HepG2 (cell line): ENCODE data around the gene EID3. TPM values are rescaled to one million over a fixed set of nuclear protein-coding genes. Genes with fewer than 3 reads are reported as not detected.
A peak's percentile ranks its signal among the peaks of the same experiment; 100 is the strongest.

Experiments
- ATAC-seq: fragments of 200-7000 bp; cut with Tn5 transposase; 3 replicates; pipeline ENCODE4 v1.9.1; 2020; ENCODE audit warnings: mild to moderate bottlenecking, moderate library complexity
- BruUV-seq: library from RNA; stranded (reverse); fragments of 400-500 nt; replicated peaks from 2 replicates; lab custom pipeline; 2021; lab: Mats Ljungman, UMichigan
- CTCF ChIA-PET: fragments of 300-600 bp; formaldehyde crosslinking; extraction: SDS; loops from one replicate; lab custom pipeline; 2021; ENCODE audit warnings: low total read pairs, inconsistent platforms, low intra/inter-chr PET ratio; lab: Yijun Ruan, JAX
- POLR2A ChIA-PET: fragments of 350-600 bp; sonication (Branson Sonifier 250); formaldehyde crosslinking; loops from one replicate; lab custom pipeline; 2020; ENCODE audit warnings: antibody characterized with exemption, inconsistent platforms; lab: Yijun Ruan, JAX
- DNase-seq: peaks from one replicate; pipeline ENCODE4 v3.0.0-alpha.2; 2015; ENCODE audit warnings: low spot score
- FAIRE-seq: peaks from 3 replicates; lab custom pipeline; 2011; peaks lifted over from hg19 to GRCh38; lab: Jason Lieb, UNC
- H2AFZ ChIP-seq: one replicate; pipeline ENCODE4 v1.6.1; 2011; ENCODE audit warnings: low read length, inconsistent platforms
- H3K27ac ChIP-seq: fragments of 300-600 bp; 3 replicates; pipeline ENCODE4 v1.8.0; 2011; ENCODE audit warnings: mixed run types, mild to moderate bottlenecking, mixed read lengths, low read length, inconsistent platforms; ENCODE audit not compliant: insufficient read depth; ENCODE audit errors: extremely low read length
- H3K27me3 ChIP-seq, 2 experiments: fragments of 200-600 bp in 1 of 2; 2 replicates in 1 of 2; 3 replicates in 1 of 2; pipeline versions ENCODE4 v1.6.0 to v1.8.0; 2011; ENCODE audit warnings: low read length in 2 of 2, mild to moderate bottlenecking in 2 of 2, moderate library complexity in 2 of 2, inconsistent platforms in 1 of 2; ENCODE audit not compliant: insufficient read depth in 2 of 2, control insufficient read depth in 1 of 2
- H3K36me3 ChIP-seq, 2 experiments: fragments of 200-600 bp in 1 of 2; replicated peaks in 1 of 2; 2 replicates in 1 of 2; 3 replicates in 1 of 2; pipeline versions ENCODE4 v1.5.1 to v1.8.0; 2011; ENCODE audit warnings: low read length in 2 of 2, inconsistent platforms in 1 of 2; ENCODE audit not compliant: insufficient read depth in 2 of 2, control insufficient read depth in 1 of 2
- H3K4me1 ChIP-seq: 2 replicates; pipeline ENCODE4 v1.5.1; 2012; ENCODE audit warnings: low read length, inconsistent platforms; ENCODE audit not compliant: insufficient read depth
- H3K4me2 ChIP-seq: 2 replicates; pipeline ENCODE4 v1.6.0; 2011; ENCODE audit warnings: low read depth, low read length, inconsistent platforms
- H3K4me3 ChIP-seq, 3 experiments: fragments of 200-600 bp in 1 of 3; sonication (generic), shearing (Covaris generic) in 1 of 3; replicated peaks in 1 of 3; 2 replicates each; pipeline ENCODE4 v1.5.1; 2011 to 2016; ENCODE audit warnings: low read length in 3 of 3, inconsistent platforms in 2 of 3, low read depth in 2 of 3, mild to moderate bottlenecking in 2 of 3, control low read depth in 1 of 3, mixed read lengths in 1 of 3; ENCODE audit not compliant: insufficient read depth in 1 of 3
- H3K79me2 ChIP-seq: one replicate; pipeline ENCODE4 v1.6.1; 2011; ENCODE audit warnings: low read length, inconsistent platforms; ENCODE audit not compliant: insufficient read depth
- H3K9ac ChIP-seq: 2 replicates; pipeline ENCODE4 v1.6.0; 2011; ENCODE audit warnings: mild to moderate bottlenecking, low read depth, low read length, inconsistent platforms; ENCODE audit not compliant: insufficient read depth
- H3K9me3 ChIP-seq: 2 replicates; pipeline ENCODE4 v1.5.1; 2012; ENCODE audit warnings: mild to moderate bottlenecking, low read length
- H4K20me1 ChIP-seq: 2 replicates; pipeline ENCODE4 v1.6.0; 2011; ENCODE audit warnings: inconsistent platforms, mild to moderate bottlenecking, low read length, moderate library complexity; ENCODE audit not compliant: insufficient read depth
- GMEB2 ChIP-seq: IDR thresholded peaks from 2 replicates; pipeline ENCODE4 v1.6.1; 2016; ENCODE audit warnings: missing biosample characterization, missing genetic modification reagents, low read depth
- ISX ChIP-seq: sonication (generic); formaldehyde crosslinking; conservative IDR thresholded peaks from 2 replicates; pipeline ENCODE4 v1.5.0; 2020; ENCODE audit warnings: missing genetic modification reagents
- NR2F1 ChIP-seq, 2 experiments: fragments of 450-650 bp in 1 of 2; formaldehyde crosslinking in 1 of 2; IDR thresholded peaks; 2 replicates each; pipeline versions ENCODE4 v1.5.0 to v1.6.1; 2016 to 2020; ENCODE audit warnings: mild to moderate bottlenecking in 1 of 2, missing compliant biosample characterization in 1 of 2, missing genetic modification reagents in 1 of 2, moderate library complexity in 1 of 2
- PLSCR1 ChIP-seq: sonication (generic); formaldehyde crosslinking; IDR thresholded peaks from 2 replicates; pipeline ENCODE4 v1.5.0; 2020; ENCODE audit warnings: missing genetic modification reagents, mild to moderate bottlenecking, borderline replicate concordance
- TARDBP ChIP-seq: sonication (generic); formaldehyde crosslinking; IDR thresholded peaks from 2 replicates; pipeline ENCODE4 v1.8.0; 2022; ENCODE audit warnings: mild to moderate bottlenecking, missing genetic modification reagents
- U2AF2 ChIP-seq: fragments of 200-400 bp; formaldehyde crosslinking; IDR thresholded peaks from 2 replicates; pipeline ENCODE4 v1.6.1; 2017; ENCODE audit warnings: low read depth, mild to moderate bottlenecking, low read length
- ZBTB14 ChIP-seq: sonication (generic); formaldehyde crosslinking; IDR thresholded peaks from 2 replicates; pipeline ENCODE4 v1.4.0; 2020; ENCODE audit warnings: missing genetic modification reagents
- ZBTB33 ChIP-seq: sonication (generic); formaldehyde crosslinking; IDR thresholded peaks from 2 replicates; pipeline ENCODE4 v1.4.0; 2020; ENCODE audit warnings: missing genetic modification reagents
- ZFP36L2 ChIP-seq: sonication (generic); formaldehyde crosslinking; IDR thresholded peaks from 2 replicates; pipeline ENCODE4 v1.4.0; 2020; ENCODE audit warnings: missing genetic modification reagents
- ZFP41 ChIP-seq: sonication (generic); formaldehyde crosslinking; IDR thresholded peaks from 2 replicates; pipeline ENCODE4 v1.4.0; 2020; ENCODE audit warnings: mild to moderate bottlenecking, missing genetic modification reagents, borderline replicate concordance
- ZNF224 ChIP-seq: sonication (generic); formaldehyde crosslinking; IDR thresholded peaks from 2 replicates; pipeline ENCODE4 v1.5.0; 2020; ENCODE audit warnings: mild to moderate bottlenecking, missing genetic modification reagents
- ZNF7 ChIP-seq: IDR thresholded peaks from 2 replicates; pipeline ENCODE4 v1.6.1; 2016; ENCODE audit warnings: missing biosample characterization, missing genetic modification reagents
- WGBS: methylation state at CpG from one replicate; pipeline ENCODE4 v1.1.6; 2017; ENCODE audit warnings: low lambda C conversion rate; 5-methylcytosine and 5-hydroxymethylcytosine counted together
- in situ Hi-C: cut with HindIII; loops from 2 replicates; pipeline ENCODE4 v1.10.0; 2017; ENCODE audit warnings: low pct_unique_long_range_greater_than_20kb; ENCODE audit not compliant: extremely low pct_ligation_motif_present
- intact Hi-C: fragments of 100-400 bp; cut with micrococcal nuclease; formaldehyde crosslinking; loops from one replicate; pipeline ENCODE4 v1.10.0; 2022; ENCODE audit not compliant: unreplicated experiment
- polyA plus RNA-seq, 8 experiments: library from polyadenylated mRNA; depleted of rRNA in 3 of 8; stranded (reverse) in 7 of 8; unstranded in 1 of 8; fragments of >200 nt; fragmentation: Illumina TruSeq in 4 of 8; extraction: Trizol in 4 of 8; gene quantifications; 2 replicates each; pipeline versions ENCODE4 v1.2.1 to v1.2.3, GENCODE V29; 2011 to 2016; ENCODE audit warnings: low read depth in 4 of 8, missing spikeins in 1 of 8, mixed read lengths in 1 of 8; ENCODE audit not compliant: insufficient read depth in 1 of 8
- total RNA-seq, 5 experiments: library from RNA; depleted of rRNA; stranded (reverse); fragments of >200 nt; fragmentation: Illumina TruSeq; extraction: Trizol; gene quantifications; 2 replicates each; pipeline ENCODE4 v1.2.3, GENCODE V29; 2016; ENCODE audit warnings: low read depth in 1 of 5

Gene EID3
- total and polyA plus RNA-seq, 2 of the 13 experiments (the other 11 are each of a cell fraction or from before 2014, with no cell fraction given): 0.38 to 4.5 TPM

GRCh38 chr12:104273503-104273902 is 30.0 kb upstream of the EID3 start:
- Histone ChIP-seq H3K27me3 (no peaks in the 10 kb centered on the region), H3K4me3 (no peak overlapping the region), H3K36me3 (no peaks in the 10 kb centered on the region), H3K27ac (no peak overlapping the region), H3K4me1 (peaks cover 28% of the 10 kb centered on the region), H3K4me2 (no peak overlapping the region), H3K79me2 (no peaks in the 10 kb centered on the region), H2AFZ (no peak overlapping the region), H3K9me3 (no peaks in the 10 kb centered on the region), H4K20me1 (no peaks in the 10 kb centered on the region), H3K9ac (no peak overlapping the region)
- WGBS: 85% methylated on average over 11 of the region's 11 CpGs
- FAIRE-seq (no peak), DNase-seq (no peak), ATAC-seq (no peak)
- POLR2A ChIA-PET: no interaction called here
- in situ Hi-C loops: no loop called here
- intact Hi-C loops: no loop called here
- BruUV-seq: no TSS peak
- TF ChIP-seq U2AF2 (no peak), ZBTB33 (peak; percentile 55; the same call in 1 of the 2 replicates)
- CTCF ChIA-PET: no interaction called here

- no peak overlapping the region for H2AFZ ChIP-seq
- ATAC-seq (no peak), FAIRE-seq (no peak), DNase-seq (no peak)
- H3K79me2 ChIP-seq: no peaks in the 10 kb centered on the region
- 80% methylated on average over 4 of the region's 4 CpGs for WGBS
- CTCF ChIA-PET: no interaction called here
- POLR2A ChIA-PET: interaction anchor here (2.6 kb wide), 1 partner anchor 12 kb away, joined by 18 read pairs; no protein-coding TSS in a partner anchor
- intact Hi-C loops (no loop called here), in situ Hi-C loops (no loop called here)
- no peaks in the 10 kb centered on the region for H3K36me3 ChIP-seq
- H3K9me3 ChIP-seq: no peaks in the 10 kb centered on the region
- TF ChIP-seq ZNF7 (CRISPR knock-in tag) (no peak), ZFP41 (CRISPR knock-in tag) (no peak), ISX (CRISPR knock-in tag) (no peak), ZBTB14 (CRISPR knock-in tag) (no peak), ZFP36L2 (CRISPR knock-in tag) (no peak), GMEB2 (CRISPR knock-in tag) (no peak), TARDBP (CRISPR knock-in tag) (no peak), PLSCR1 (no peak), ZNF224 (CRISPR knock-in tag) (no peak), NR2F1 (CRISPR knock-in tag; IDR thresholded peaks at IDR 0.05) (no peak)
- H4K20me1 ChIP-seq: no peaks in the 10 kb centered on the region
- H3K27ac ChIP-seq: no peak overlapping the region
- peaks cover 28% of the 10 kb centered on the region for H3K4me1 ChIP-seq
- no peaks in the 10 kb centered on the region for H3K27me3 ChIP-seq
- no TSS peak for BruUV-seq
- H3K9ac ChIP-seq: no peak overlapping the region
- H3K4me3 ChIP-seq: no peak overlapping the region
- H3K4me2 ChIP-seq: no peak overlapping the region
Observed at GRCh38 chr12:104274811-104275210, 28.7 kb upstream of the EID3 start.
